ENCODE data around the gene MAGI1.

DNA sequence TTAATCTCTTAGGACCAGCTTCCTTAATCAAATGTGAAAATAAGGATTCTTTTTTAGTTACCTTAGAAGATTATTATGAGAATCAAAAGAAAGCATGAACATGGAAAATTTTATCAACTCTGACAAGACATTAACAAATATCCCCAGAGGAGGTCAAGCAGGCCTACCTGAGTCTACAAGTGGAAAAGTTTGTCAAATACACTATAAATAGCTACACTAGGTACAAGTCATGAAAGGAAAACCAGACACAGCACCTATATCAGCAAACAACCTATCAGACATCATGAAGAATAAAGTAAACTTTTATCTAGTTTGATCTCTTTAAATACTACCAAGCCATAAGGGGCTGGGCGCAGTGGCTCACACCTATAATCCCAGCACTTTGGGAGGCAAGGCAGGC lies 126.1 kb downstream of the MAGI1 start:
- TF ChIP-seq REST (IDR thresholded peaks at IDR 0.05; ENCODE audit: insufficient replicate concordance, low read depth) = no peak
- TF ChIP-seq, protein P1, sequence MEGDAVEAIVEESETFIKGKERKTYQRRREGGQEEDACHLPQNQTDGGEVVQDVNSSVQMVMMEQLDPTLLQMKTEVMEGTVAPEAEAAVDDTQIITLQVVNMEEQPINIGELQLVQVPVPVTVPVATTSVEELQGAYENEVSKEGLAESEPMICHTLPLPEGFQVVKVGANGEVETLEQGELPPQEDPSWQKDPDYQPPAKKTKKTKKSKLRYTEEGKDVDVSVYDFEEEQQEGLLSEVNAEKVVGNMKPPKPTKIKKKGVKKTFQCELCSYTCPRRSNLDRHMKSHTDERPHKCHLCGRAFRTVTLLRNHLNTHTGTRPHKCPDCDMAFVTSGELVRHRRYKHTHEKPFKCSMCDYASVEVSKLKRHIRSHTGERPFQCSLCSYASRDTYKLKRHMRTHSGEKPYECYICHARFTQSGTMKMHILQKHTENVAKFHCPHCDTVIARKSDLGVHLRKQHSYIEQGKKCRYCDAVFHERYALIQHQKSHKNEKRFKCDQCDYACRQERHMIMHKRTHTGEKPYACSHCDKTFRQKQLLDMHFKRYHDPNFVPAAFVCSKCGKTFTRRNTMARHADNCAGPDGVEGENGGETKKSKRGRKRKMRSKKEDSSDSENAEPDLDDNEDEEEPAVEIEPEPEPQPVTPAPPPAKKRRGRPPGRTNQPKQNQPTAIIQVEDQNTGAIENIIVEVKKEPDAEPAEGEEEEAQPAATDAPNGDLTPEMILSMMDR (IDR thresholded peaks at IDR 0.05; ENCODE audit: insufficient read depth, low read length) = no peak
- TF ChIP-seq POLR2AphosphoS5 (IDR thresholded peaks at IDR 0.05; ENCODE audit: low read depth) = no peak

All from HL-60 (cell line).